GM12892 (cell line): ENCODE results near the gene LRRFIP2.

ENCODE experiments used
- POLR2A ChIP-seq: IDR thresholded peaks from 2 replicates; pipeline ENCODE4 v1.6.1; 2011; ENCODE audit warnings: low read depth, low read length, control low read depth
- POLR2AphosphoS5 ChIP-seq: IDR thresholded peaks from 2 replicates; pipeline ENCODE4 v1.6.1; 2011; ENCODE audit warnings: low read depth, low read length, control low read depth

- TF ChIP-seq POLR2AphosphoS5 (no peak), POLR2A (no peak)
These were observed 42.3 kb upstream of the LRRFIP2 start for GRCh38 chr3:37216597-37217097.
